ENCODE data around the gene SETD3. TPM values are rescaled to one million over a fixed set of nuclear protein-coding genes. Genes with fewer than 3 reads are reported as not detected.

Gene SETD3
- total RNA-seq, 1 experiment from 2014 or later: 46.8 TPM

DNA sequence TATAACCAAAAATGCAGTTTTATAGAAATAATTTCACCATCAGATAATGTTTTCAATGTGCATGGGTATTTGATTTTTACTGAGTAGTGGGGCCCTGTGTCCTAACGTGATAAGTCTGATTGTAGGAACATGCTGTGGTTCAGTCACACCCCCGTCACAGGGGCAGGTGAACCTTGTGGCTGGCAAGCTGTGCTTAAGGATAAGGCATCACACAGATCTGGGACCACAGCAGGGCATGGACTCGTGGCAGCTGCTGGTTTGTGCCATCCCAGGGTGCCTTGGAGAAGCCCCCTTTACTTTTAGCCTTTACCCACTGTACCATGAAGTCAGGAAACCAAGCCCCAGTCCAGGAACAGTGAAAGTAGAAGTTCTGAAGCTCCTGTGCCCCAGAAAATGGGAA lies 17.2 kb upstream of the SETD3 start:
- Histone ChIP-seq H3K36me3 (ENCODE audit: low read depth, low read length) (peaks cover 56% of the 10 kb centered on the region), H3K4me2 (ENCODE audit: low read length) (no peak overlapping the region), H2AFZ (ENCODE audit: low read length) (no peak overlapping the region), H4K20me1 (ENCODE audit: low read length) (no peaks in the 10 kb centered on the region), H3K4me3 (ENCODE audit: low read length) (no peak overlapping the region), H3K79me2 (ENCODE audit: low read length) (peaks cover 6% of the 10 kb centered on the region; the same call in 1 of the 2 replicates), H3K27me3 (ENCODE audit: low read length) (no peaks in the 10 kb centered on the region), H3K4me1 (ENCODE audit: insufficient read depth, low read length) (no peaks in the 10 kb centered on the region), H3K9me2 (replicated peaks; ENCODE audit: low read length) (no peaks in the 10 kb centered on the region), H3K9me3 (ENCODE audit: low read length) (no peaks in the 10 kb centered on the region), H3K27ac (ENCODE audit: low read length) (no peak overlapping the region), H3K9ac (ENCODE audit: low read length) (no peak overlapping the region), H3F3A (ENCODE audit: low read length, unreplicated experiment) (no peaks in the 10 kb centered on the region)
- no TSS peak for BruUV-seq (replicated peaks)
- CTCF ChIA-PET: no interaction called here
- intact Hi-C loops (cut with micrococcal nuclease): no loop called here
- TF ChIP-seq EZH2 (IDR thresholded peaks at IDR 0.05; ENCODE audit: low read length, unreplicated experiment): no peak
- DNase-seq (no peak), ATAC-seq (no peak)
- POLR2A ChIA-PET (ENCODE audit: unreplicated experiment): interaction anchor here (0.6 kb wide), 1 partner anchor 14 kb away, joined by 5 read pairs; no protein-coding TSS in a partner anchor

DNA sequence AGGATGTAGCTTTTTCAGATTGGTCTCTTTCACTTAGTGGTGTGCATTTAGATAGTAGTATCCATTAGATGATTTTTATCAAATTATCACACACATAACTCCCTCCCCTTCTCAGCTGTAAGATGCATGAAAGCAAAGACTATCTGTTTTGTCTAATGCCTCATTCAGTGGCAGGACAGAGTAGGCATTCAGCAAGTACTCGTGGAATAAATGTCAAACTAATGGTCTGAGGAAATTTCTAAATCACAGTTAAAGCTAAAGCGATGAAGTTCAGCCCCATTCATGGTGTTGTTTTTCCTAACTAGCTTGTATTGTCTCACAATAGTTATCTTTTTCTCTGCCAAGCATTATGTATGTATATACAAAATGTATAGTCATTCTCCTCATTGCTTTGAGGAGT lies 16.7 kb upstream of the SETD3 start:
- DNase-seq: no peak
- no peaks in the 10 kb centered on the region for H3K9me3 ChIP-seq (ENCODE audit: low read length)
- no peaks in the 10 kb centered on the region for H3K27me3 ChIP-seq (ENCODE audit: low read length)
- H3F3A ChIP-seq (ENCODE audit: low read length, unreplicated experiment): no peaks in the 10 kb centered on the region
- no peaks in the 10 kb centered on the region for H3K9me2 ChIP-seq (replicated peaks; ENCODE audit: low read length)
- H3K27ac ChIP-seq (ENCODE audit: low read length): no peak overlapping the region
- no peaks in the 10 kb centered on the region for H3K4me1 ChIP-seq (ENCODE audit: insufficient read depth, low read length)
- H3K36me3 ChIP-seq (ENCODE audit: low read depth, low read length): peaks cover 56% of the 10 kb centered on the region
- ATAC-seq: no peak
- no TSS peak for BruUV-seq (replicated peaks)
- no peak overlapping the region for H3K4me3 ChIP-seq (ENCODE audit: low read length)
- H3K4me2 ChIP-seq (ENCODE audit: low read length): no peak overlapping the region
- TF ChIP-seq EZH2phosphoT487 (IDR thresholded peaks at IDR 0.05; ENCODE audit: borderline replicate concordance, low read length): no peak
- TF ChIP-seq EZH2 (IDR thresholded peaks at IDR 0.05; ENCODE audit: low read length, unreplicated experiment): no peak
- TF ChIP-seq, protein P1, sequence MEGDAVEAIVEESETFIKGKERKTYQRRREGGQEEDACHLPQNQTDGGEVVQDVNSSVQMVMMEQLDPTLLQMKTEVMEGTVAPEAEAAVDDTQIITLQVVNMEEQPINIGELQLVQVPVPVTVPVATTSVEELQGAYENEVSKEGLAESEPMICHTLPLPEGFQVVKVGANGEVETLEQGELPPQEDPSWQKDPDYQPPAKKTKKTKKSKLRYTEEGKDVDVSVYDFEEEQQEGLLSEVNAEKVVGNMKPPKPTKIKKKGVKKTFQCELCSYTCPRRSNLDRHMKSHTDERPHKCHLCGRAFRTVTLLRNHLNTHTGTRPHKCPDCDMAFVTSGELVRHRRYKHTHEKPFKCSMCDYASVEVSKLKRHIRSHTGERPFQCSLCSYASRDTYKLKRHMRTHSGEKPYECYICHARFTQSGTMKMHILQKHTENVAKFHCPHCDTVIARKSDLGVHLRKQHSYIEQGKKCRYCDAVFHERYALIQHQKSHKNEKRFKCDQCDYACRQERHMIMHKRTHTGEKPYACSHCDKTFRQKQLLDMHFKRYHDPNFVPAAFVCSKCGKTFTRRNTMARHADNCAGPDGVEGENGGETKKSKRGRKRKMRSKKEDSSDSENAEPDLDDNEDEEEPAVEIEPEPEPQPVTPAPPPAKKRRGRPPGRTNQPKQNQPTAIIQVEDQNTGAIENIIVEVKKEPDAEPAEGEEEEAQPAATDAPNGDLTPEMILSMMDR (conservative IDR thresholded peaks at IDR 0.05; ENCODE audit: low read depth, low read length): no peak
- H3K79me2 ChIP-seq (ENCODE audit: low read length): peaks cover 11% of the 10 kb centered on the region
- POLR2A ChIA-PET (ENCODE audit: unreplicated experiment): no interaction called here
- intact Hi-C loops (cut with micrococcal nuclease): no loop called here
- H3K9ac ChIP-seq (ENCODE audit: low read length): no peak overlapping the region
- CTCF ChIA-PET: no interaction called here
- H4K20me1 ChIP-seq (ENCODE audit: low read length): 0 out of 2 replicates have a peak, but pooled peaks cover 3% of the 10 kb centered on the region
- no peak overlapping the region for H2AFZ ChIP-seq (ENCODE audit: low read length)

DNA sequence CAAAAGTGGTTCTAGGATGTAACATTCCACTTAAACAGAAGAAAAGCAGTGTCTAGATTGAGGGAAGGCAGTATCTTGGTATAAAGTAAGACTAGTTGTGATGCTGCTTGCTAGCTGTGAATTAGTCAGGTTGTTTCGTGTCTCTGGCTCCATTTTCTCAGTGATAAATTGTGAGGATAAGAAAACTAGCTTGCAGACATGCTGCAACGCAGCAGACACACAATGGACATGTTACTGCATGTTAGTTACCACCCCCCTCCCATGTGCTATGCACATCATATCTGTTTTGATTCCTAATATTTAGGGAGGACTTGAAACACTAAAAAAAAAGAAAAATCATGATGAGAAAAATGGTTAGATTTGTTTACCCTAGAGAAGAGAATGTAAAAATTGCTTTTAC lies 3.4 kb upstream of the SETD3 start:
- BruUV-seq (replicated peaks): no TSS peak
- TF ChIP-seq, protein P1 (conservative IDR thresholded peaks at IDR 0.05; ENCODE audit: low read depth, low read length): no peak
- TF ChIP-seq EZH2 (IDR thresholded peaks at IDR 0.05; ENCODE audit: low read length, unreplicated experiment) (no peak), EZH2phosphoT487 (IDR thresholded peaks at IDR 0.05; ENCODE audit: borderline replicate concordance, low read length) (no peak)
- Histone ChIP-seq H3K79me2 (ENCODE audit: low read length) (peaks cover 90% of the 10 kb centered on the region), H3K9ac (ENCODE audit: low read length) (no peak overlapping the region), H3K4me3 (ENCODE audit: low read length) (no peak overlapping the region), H3K4me2 (ENCODE audit: low read length) (no peak overlapping the region), H3K9me3 (ENCODE audit: low read length) (no peaks in the 10 kb centered on the region), H3K27ac (ENCODE audit: low read length) (no peak overlapping the region), H3F3A (ENCODE audit: low read length, unreplicated experiment) (no peaks in the 10 kb centered on the region), H3K9me2 (replicated peaks; ENCODE audit: low read length) (no peaks in the 10 kb centered on the region), H3K27me3 (ENCODE audit: low read length) (no peaks in the 10 kb centered on the region), H4K20me1 (ENCODE audit: low read length) (peaks cover 72% of the 10 kb centered on the region), H3K4me1 (ENCODE audit: insufficient read depth, low read length) (peaks cover 13% of the 10 kb centered on the region; the same call in 1 of the 2 replicates), H3K36me3 (ENCODE audit: low read depth, low read length) (no peaks in the 10 kb centered on the region), H2AFZ (ENCODE audit: low read length) (no peak overlapping the region)
- intact Hi-C loops (cut with micrococcal nuclease): no loop called here
- no peak for ATAC-seq
- no peak for DNase-seq
- ChIA-PET POLR2A (ENCODE audit: unreplicated experiment) (no interaction called here), CTCF (no interaction called here)
